Suppressor macrophage treated with lipopolysaccharide for 4 hours (primary cell): Measurements from ENCODE around the gene COMMD3.
"Not testable (repeated sequence)": the region's sequence is repeated elsewhere in the genome, so short reads cannot be mapped to it uniquely, and the experiment has no call there.

ENCODE experiments used
- DNase-seq: peaks from one replicate; pipeline ENCODE4 v3.0.0-alpha.2; 2020

COMMD3 gene

GRCh38 chr10:22340329-22341189, 24.4 kb downstream of the COMMD3 start:
- DNase-seq: peak; percentile 81

- no peak for DNase-seq
These were observed 25.2 kb downstream of the COMMD3 start for GRCh38 chr10:22341190-22341925.

GRCh38 chr10:22341926-22342196, 25.7 kb downstream of the COMMD3 start:
- no peak for DNase-seq

- no peak for DNase-seq
These were observed 26.2 kb downstream of the COMMD3 start for GRCh38 chr10:22342421-22342820.

- no peak for DNase-seq
These were observed 27.5 kb downstream of the COMMD3 start for GRCh38 chr10:22343731-22344130.

GRCh38 chr10:22344249-22344648, 28.1 kb downstream of the COMMD3 start:
- no peak for DNase-seq

GRCh38 chr10:22344781-22345300, 28.7 kb downstream of the COMMD3 start:
- no peak for DNase-seq

GRCh38 chr10:22345301-22346095, 29.3 kb downstream of the COMMD3 start, which contains the start of gene SPAG6:
TSS of gene SPAG6 (plus strand) at chr10:22345496. CDS start at chr10:22345612, 116 bp downstream.
- peak; percentile 69 for DNase-seq

- no peak for DNase-seq
These were observed 30.0 kb downstream of the COMMD3 start for GRCh38 chr10:22346096-22346661.

- no peak for DNase-seq
These were observed 33.6 kb downstream of the COMMD3 start for GRCh38 chr10:22349755-22350154.

- no peak for DNase-seq
These were observed 35.0 kb downstream of the COMMD3 start for GRCh38 chr10:22351131-22351703.

- DNase-seq: no peak
These were observed 40.2 kb downstream of the COMMD3 start for GRCh38 chr10:22356324-22356873.

GRCh38 chr10:22357770-22358169, 41.6 kb downstream of the COMMD3 start:
- DNase-seq: not testable (repeated sequence)

GRCh38 chr10:22363305-22363704, 47.1 kb downstream of the COMMD3 start:
- DNase-seq: no peak

GRCh38 chr10:22364407-22365140, 48.4 kb downstream of the COMMD3 start:
- DNase-seq: no peak

GRCh38 chr10:22365233-22365632, 49.0 kb downstream of the COMMD3 start:
- peak; percentile 68 for DNase-seq

- DNase-seq: no peak
These were observed 49.7 kb downstream of the COMMD3 start for GRCh38 chr10:22365644-22366434.

- no peak for DNase-seq
These were observed 50.2 kb downstream of the COMMD3 start for GRCh38 chr10:22366435-22366703.

- no peak for DNase-seq
These were observed 50.6 kb downstream of the COMMD3 start for GRCh38 chr10:22366771-22367170.

GRCh38 chr10:22367471-22367870, 51.3 kb downstream of the COMMD3 start:
- DNase-seq: no peak

GRCh38 chr10:22368402-22368801, 52.2 kb downstream of the COMMD3 start:
- DNase-seq: no peak
